H9 (cell line): ENCODE results near the gene SOD3. TPM values are rescaled to one million over a fixed set of nuclear protein-coding genes. Genes with fewer than 3 reads are reported as not detected.

Source experiments
- DNase-seq: peaks from one replicate; pipeline ENCODE4 v3.0.0-alpha.2; 2017
- H2AFZ ChIP-seq: one replicate; pipeline ENCODE4 v1.6.1; 2013; ENCODE audit warnings: mild to moderate bottlenecking, low read length, control low read depth, moderate library complexity
- H2AK5ac ChIP-seq: 2 replicates; pipeline ENCODE4 v1.6.1; 2013; ENCODE audit warnings: low read length, control low read depth, mixed read lengths; ENCODE audit not compliant: insufficient read length
- H2BK120ac ChIP-seq: one replicate; pipeline ENCODE4 v1.6.1; 2013; ENCODE audit warnings: low read depth, mild to moderate bottlenecking, low read length, control low read depth, inconsistent platforms; ENCODE audit not compliant: poor library complexity, severe bottlenecking
- H2BK12ac ChIP-seq: 2 replicates; pipeline ENCODE4 v1.6.1; 2013; ENCODE audit warnings: low read length, control low read depth, mixed read lengths, low read depth; ENCODE audit not compliant: insufficient read length
- H2BK15ac ChIP-seq: 2 replicates; pipeline ENCODE4 v1.6.1; 2013; ENCODE audit warnings: low read depth, low read length, control low read depth
- H2BK20ac ChIP-seq: one replicate; pipeline ENCODE4 v1.6.1; 2013; ENCODE audit warnings: low read depth, mild to moderate bottlenecking, low read length, control low read depth, inconsistent platforms; ENCODE audit not compliant: poor library complexity, severe bottlenecking
- H2BK5ac ChIP-seq: 2 replicates; pipeline ENCODE4 v1.6.1; 2013; ENCODE audit warnings: low read length, control low read depth, mixed read lengths; ENCODE audit not compliant: insufficient read length
- H3K14ac ChIP-seq: 2 replicates; pipeline ENCODE4 v1.6.1; 2013; ENCODE audit warnings: low read length, control low read depth; ENCODE audit not compliant: insufficient read depth
- H3K18ac ChIP-seq: 2 replicates; pipeline ENCODE4 v1.6.1; 2013; ENCODE audit warnings: low read depth, mild to moderate bottlenecking, mixed read lengths, low read length, control low read depth; ENCODE audit not compliant: insufficient read length
- H3K23ac ChIP-seq: 2 replicates; pipeline ENCODE4 v1.6.1; 2013; ENCODE audit warnings: low read length, control low read depth, mixed read lengths, low read depth; ENCODE audit not compliant: insufficient read length
- H3K23me2 ChIP-seq: 2 replicates; pipeline ENCODE4 v1.6.1; 2013; ENCODE audit warnings: low read depth, mild to moderate bottlenecking, mixed read lengths, low read length, control low read depth; ENCODE audit not compliant: insufficient read length, poor library complexity, severe bottlenecking
- H3K27ac ChIP-seq: 2 replicates; pipeline ENCODE4 v1.5.1; 2013; ENCODE audit warnings: low read length, control low read depth, mixed read lengths, low read depth; ENCODE audit not compliant: insufficient read length
- H3K27me3 ChIP-seq: 2 replicates; pipeline ENCODE4 v1.6.1; 2013; ENCODE audit warnings: low read length, control low read depth, inconsistent platforms; ENCODE audit not compliant: insufficient read depth
- H3K4ac ChIP-seq: 2 replicates; pipeline ENCODE4 v1.6.1; 2013; ENCODE audit warnings: low read depth, mild to moderate bottlenecking, control low read depth, inconsistent platforms, low read length, moderate library complexity
- H3K4me1 ChIP-seq: 2 replicates; pipeline ENCODE4 v1.6.1; 2013; ENCODE audit warnings: low read length, control low read depth, inconsistent platforms; ENCODE audit not compliant: insufficient read depth
- H3K4me2 ChIP-seq: 2 replicates; pipeline ENCODE4 v1.6.1; 2013; ENCODE audit warnings: low read length, control low read depth, mixed read lengths; ENCODE audit not compliant: insufficient read length, insufficient read depth
- H3K56ac ChIP-seq: 2 replicates; pipeline ENCODE4 v1.6.1; 2013; ENCODE audit warnings: low read depth, mild to moderate bottlenecking, mixed read lengths, low read length, control low read depth; ENCODE audit not compliant: insufficient read length
- H3K79me1 ChIP-seq: 2 replicates; pipeline ENCODE4 v1.6.1; 2013; ENCODE audit warnings: low read depth, mild to moderate bottlenecking, moderate library complexity, low read length, control low read depth, inconsistent platforms; ENCODE audit not compliant: insufficient read depth, poor library complexity, severe bottlenecking
- H3K79me2 ChIP-seq: 2 replicates; pipeline ENCODE4 v1.6.1; 2013; ENCODE audit warnings: low read length, control low read depth, inconsistent platforms; ENCODE audit not compliant: insufficient read depth
- H3K9ac ChIP-seq: 2 replicates; pipeline ENCODE4 v1.6.1; 2013; ENCODE audit warnings: low read length, control low read depth, mixed read lengths; ENCODE audit not compliant: insufficient read length; ENCODE audit errors: extremely low read depth
- H3K9me3 ChIP-seq: one replicate; pipeline ENCODE4 v1.6.1; 2013; ENCODE audit warnings: low read depth, low read length, inconsistent platforms; ENCODE audit not compliant: control insufficient read depth
- H3T11ph ChIP-seq: one replicate; pipeline ENCODE4 v1.6.1; 2013; ENCODE audit warnings: mild to moderate bottlenecking, low read length, control low read depth, inconsistent platforms
- H4K20me1 ChIP-seq: one replicate; pipeline ENCODE4 v1.6.1; 2013; ENCODE audit not compliant: control insufficient read depth, insufficient read length, insufficient read depth
- H4K5ac ChIP-seq: 2 replicates; pipeline ENCODE4 v1.6.1; 2013; ENCODE audit warnings: low read depth, mild to moderate bottlenecking, mixed read lengths, low read length, control low read depth; ENCODE audit not compliant: insufficient read length
- H4K8ac ChIP-seq: replicated peaks from 2 replicates; pipeline ENCODE4 v1.6.1; 2013; ENCODE audit warnings: low read length, control low read depth, mixed read lengths, low read depth; ENCODE audit not compliant: insufficient read length
- H4K91ac ChIP-seq: 2 replicates; pipeline ENCODE4 v1.6.1; 2013; ENCODE audit warnings: low read depth, mild to moderate bottlenecking, moderate library complexity, mixed read lengths, low read length, control low read depth; ENCODE audit not compliant: insufficient read length
- H3K27ac Mint-ChIP-seq, 3 experiments: 2 replicates in 2 of 3; 3 replicates in 1 of 3; pipeline ENCODE4 v1.8.0; 2020 to 2021; ENCODE audit warnings: mixed read lengths in 3 of 3, mild to moderate bottlenecking in 1 of 3, moderate library complexity in 1 of 3
- H3K27me3 Mint-ChIP-seq: 2 replicates; pipeline ENCODE4 v1.8.0; 2021; ENCODE audit warnings: low read depth, mild to moderate bottlenecking, moderate library complexity, mixed read lengths
- H3K36me3 Mint-ChIP-seq, 3 experiments: 2 replicates in 2 of 3; 3 replicates in 1 of 3; pipeline ENCODE4 v1.8.0; 2020 to 2021; ENCODE audit warnings: low read depth in 3 of 3, mixed read lengths in 3 of 3; ENCODE audit not compliant: insufficient read depth in 1 of 3
- H3K4me1 Mint-ChIP-seq, 2 experiments: 2 replicates each; pipeline ENCODE4 v1.8.0; 2020; ENCODE audit warnings: mixed read lengths in 2 of 2
- H3K4me3 Mint-ChIP-seq, 2 experiments: 2 replicates in 1 of 2; 3 replicates in 1 of 2; pipeline ENCODE4 v1.8.0; 2020 to 2021; ENCODE audit warnings: mild to moderate bottlenecking in 2 of 2, mixed read lengths in 2 of 2, moderate library complexity in 1 of 2
- H3K9me3 Mint-ChIP-seq, 2 experiments: 2 replicates in 1 of 2; 3 replicates in 1 of 2; pipeline ENCODE4 v1.8.0; 2020; ENCODE audit warnings: mild to moderate bottlenecking in 2 of 2, mixed read lengths in 2 of 2, moderate library complexity in 1 of 2
- WGBS: extraction: QIAGEN DNeasy Blood & Tissue Kit; methylation state at CpG from one replicate; pipeline ENCODE4 v1.1.7; 2013; ENCODE audit warnings: missing lambda C conversion rate, low lambda C conversion rate, mixed read lengths; ENCODE audit not compliant: insufficient read length; ENCODE audit errors: extremely low coverage; 5-methylcytosine and 5-hydroxymethylcytosine counted together
- total RNA-seq: library from RNA; stranded (reverse); gene quantifications from 2 replicates; pipeline ENCODE4 v1.2.1, GENCODE V29; 2021
- TF ChIP-seq, protein P1 (sequence below): fragments of 200-600 bp; sonication (generic); conservative IDR thresholded peaks from 3 replicates; pipeline ENCODE4 v1.8.0; 2021; ENCODE audit warnings: antibody characterized with exemption, mild to moderate bottlenecking

Gene SOD3
- total RNA-seq, 1 experiment from 2014 or later, result 3.3 TPM

DNA sequence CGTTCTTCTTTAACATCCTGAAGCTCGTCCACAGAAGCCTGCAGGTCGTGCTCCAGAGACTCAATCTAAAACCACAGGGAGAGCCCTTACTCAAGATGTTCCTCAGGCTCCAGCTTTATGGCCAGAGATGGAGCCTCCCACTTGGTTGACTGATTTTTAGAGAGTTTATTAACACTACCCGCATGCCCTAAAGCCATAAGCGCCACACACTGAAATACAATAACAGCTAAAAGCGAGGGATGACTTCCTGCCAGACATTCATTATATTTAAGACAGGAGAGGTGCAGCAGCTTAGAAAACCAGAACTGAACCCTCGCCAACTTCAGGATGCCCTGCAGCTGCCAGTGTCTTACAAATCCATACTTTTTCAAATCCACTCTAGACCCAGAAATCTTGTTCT is 42.0 kb downstream of the SOD3 start:
- H3K9me3 Mint-ChIP-seq, result no peaks in the 10 kb centered on the region
- Histone ChIP-seq H2AK5ac (no peak overlapping the region), H3K79me2 (no peaks in the 10 kb centered on the region), H4K20me1 (no peaks in the 10 kb centered on the region), H2BK20ac (no peak overlapping the region), H2BK5ac (no peak overlapping the region), H2BK12ac (no peak overlapping the region), H4K91ac (no peak overlapping the region), H2AFZ (no peak overlapping the region), H3K27ac (no peak overlapping the region), H2BK120ac (no peak overlapping the region), H3K9ac (no peak overlapping the region), H3K23me2 (no peaks in the 10 kb centered on the region), H3K9me3 (no peaks in the 10 kb centered on the region), H3K4ac (no peak overlapping the region), H4K5ac (no peak overlapping the region), H3K56ac (no peak overlapping the region), H3K4me1 (no peaks in the 10 kb centered on the region), H4K8ac (no peak overlapping the region), H3K4me2 (no peak overlapping the region), H3K79me1 (no peaks in the 10 kb centered on the region), H2BK15ac (no peak overlapping the region), H3K27me3 (no peaks in the 10 kb centered on the region), H3K14ac (no peak overlapping the region), H3T11ph (no peak overlapping the region), H3K18ac (no peak overlapping the region), H3K23ac (no peak overlapping the region)
- H3K27me3 Mint-ChIP-seq, result no peaks in the 10 kb centered on the region
- DNase-seq, result no peak
- H3K4me3 Mint-ChIP-seq, result no peak overlapping the region
- H3K27ac Mint-ChIP-seq, result no peak overlapping the region
- no CpG with 5 or more reads among the region's 7 CpGs for whole genome bisulfite sequencing
- H3K36me3 Mint-ChIP-seq, result no peaks in the 10 kb centered on the region
- TF ChIP-seq, protein P1, sequence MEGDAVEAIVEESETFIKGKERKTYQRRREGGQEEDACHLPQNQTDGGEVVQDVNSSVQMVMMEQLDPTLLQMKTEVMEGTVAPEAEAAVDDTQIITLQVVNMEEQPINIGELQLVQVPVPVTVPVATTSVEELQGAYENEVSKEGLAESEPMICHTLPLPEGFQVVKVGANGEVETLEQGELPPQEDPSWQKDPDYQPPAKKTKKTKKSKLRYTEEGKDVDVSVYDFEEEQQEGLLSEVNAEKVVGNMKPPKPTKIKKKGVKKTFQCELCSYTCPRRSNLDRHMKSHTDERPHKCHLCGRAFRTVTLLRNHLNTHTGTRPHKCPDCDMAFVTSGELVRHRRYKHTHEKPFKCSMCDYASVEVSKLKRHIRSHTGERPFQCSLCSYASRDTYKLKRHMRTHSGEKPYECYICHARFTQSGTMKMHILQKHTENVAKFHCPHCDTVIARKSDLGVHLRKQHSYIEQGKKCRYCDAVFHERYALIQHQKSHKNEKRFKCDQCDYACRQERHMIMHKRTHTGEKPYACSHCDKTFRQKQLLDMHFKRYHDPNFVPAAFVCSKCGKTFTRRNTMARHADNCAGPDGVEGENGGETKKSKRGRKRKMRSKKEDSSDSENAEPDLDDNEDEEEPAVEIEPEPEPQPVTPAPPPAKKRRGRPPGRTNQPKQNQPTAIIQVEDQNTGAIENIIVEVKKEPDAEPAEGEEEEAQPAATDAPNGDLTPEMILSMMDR, result no peak
- H3K4me1 Mint-ChIP-seq, result no peaks in the 10 kb centered on the region
